KMS-11 (cell line): ENCODE data around the gene CYP2C9.

Experiments
- H2AFZ ChIP-seq: fragments of 200-600 bp; sonication (generic); 2 replicates; pipeline ENCODE4 v1.6.1; 2016; ENCODE audit warnings: antibody characterized with exemption, mixed run types, low read depth
- H3K27ac ChIP-seq: fragments of 200-600 bp; sonication (generic); 2 replicates; pipeline ENCODE4 v1.6.1; 2016; ENCODE audit warnings: mild to moderate bottlenecking, mixed run types
- H3K27me3 ChIP-seq: fragments of 200-600 bp; sonication (generic); 2 replicates; pipeline ENCODE4 v1.6.1; 2017; ENCODE audit warnings: mild to moderate bottlenecking, low read depth, mixed run types, moderate library complexity; ENCODE audit not compliant: insufficient read depth
- H3K36me3 ChIP-seq: fragments of 200-600 bp; sonication (generic); 2 replicates; pipeline ENCODE4 v1.6.1; 2017; ENCODE audit warnings: mild to moderate bottlenecking, mixed run types; ENCODE audit not compliant: insufficient read depth
- H3K4me1 ChIP-seq: fragments of 200-600 bp; sonication (generic); 2 replicates; pipeline ENCODE4 v1.6.1; 2016; ENCODE audit warnings: mild to moderate bottlenecking, low read depth, mixed run types; ENCODE audit not compliant: poor library complexity, severe bottlenecking
- H3K4me2 ChIP-seq: fragments of 200-600 bp; sonication (generic); 2 replicates; pipeline ENCODE4 v1.7.0; 2016; ENCODE audit warnings: mild to moderate bottlenecking, mixed run types
- H3K4me3 ChIP-seq: fragments of 200-600 bp; sonication (generic); IDR thresholded peaks from 2 replicates; pipeline ENCODE4 v1.6.1; 2017; ENCODE audit warnings: low read depth, low read length, mixed read lengths; ENCODE audit not compliant: insufficient read depth
- H3K79me2 ChIP-seq: fragments of 200-600 bp; sonication (generic); 2 replicates; pipeline ENCODE4 v1.6.1; 2016; ENCODE audit warnings: low read depth, mixed run types; ENCODE audit not compliant: insufficient read depth
- H3K9ac ChIP-seq: fragments of 200-600 bp; sonication (generic); 2 replicates; pipeline ENCODE4 v1.6.1; 2016; ENCODE audit warnings: mild to moderate bottlenecking, mixed run types
- H4K20me1 ChIP-seq: fragments of 200-600 bp; sonication (generic); 2 replicates; pipeline ENCODE4 v1.6.1; 2016; ENCODE audit warnings: mild to moderate bottlenecking, mixed run types; ENCODE audit not compliant: insufficient read depth
- CTCF ChIP-seq: fragments of 200-600 bp; sonication (generic); conservative IDR thresholded peaks from 2 replicates; pipeline ENCODE4 v1.6.1; 2017; ENCODE audit warnings: low read depth, mild to moderate bottlenecking, antibody characterized with exemption, low read length, moderate library complexity, mixed read lengths

Gene CYP2C9

DNA sequence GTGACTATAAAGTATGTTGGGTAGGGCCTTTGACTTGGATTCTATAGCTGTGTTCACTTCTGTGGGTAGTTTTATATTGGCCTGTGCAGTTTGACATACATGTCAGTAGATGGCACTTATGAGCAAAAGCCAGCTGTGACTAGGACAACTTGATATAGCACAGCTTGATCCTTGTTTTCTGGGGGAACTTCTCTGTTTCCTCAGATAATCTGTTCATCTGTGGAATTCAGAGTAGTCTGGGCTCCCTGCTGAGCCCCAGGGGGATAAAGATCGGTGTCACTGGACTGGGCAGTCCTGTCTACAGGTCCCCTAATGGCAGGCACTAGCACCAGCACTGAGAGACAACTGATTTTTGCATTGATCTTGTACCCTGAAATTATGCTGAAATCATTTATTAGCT lies 25.4 kb downstream of the CYP2C9 start:
- Histone ChIP-seq H3K4me2 (no peak overlapping the region), H3K27me3 (no peaks in the 10 kb centered on the region), H4K20me1 (no peaks in the 10 kb centered on the region), H2AFZ (no peak overlapping the region), H3K9ac (no peak overlapping the region), H3K4me1 (no peaks in the 10 kb centered on the region), H3K36me3 (no peaks in the 10 kb centered on the region), H3K27ac (no peak overlapping the region), H3K79me2 (no peaks in the 10 kb centered on the region), H3K4me3 (no peak overlapping the region)
- peak; percentile 82 for TF ChIP-seq CTCF

- Histone ChIP-seq H3K36me3 (no peaks in the 10 kb centered on the region), H4K20me1 (no peaks in the 10 kb centered on the region), H2AFZ (no peak overlapping the region), H3K9ac (no peak overlapping the region), H3K4me3 (no peak overlapping the region), H3K27me3 (no peaks in the 10 kb centered on the region), H3K4me1 (no peaks in the 10 kb centered on the region), H3K27ac (no peak overlapping the region), H3K79me2 (no peaks in the 10 kb centered on the region), H3K4me2 (no peak overlapping the region)
- TF ChIP-seq CTCF, result no peak
Observed at GRCh38 chr10:94983555-94983954, 45.1 kb downstream of the CYP2C9 start.

GRCh38 chr10:94989192-94989591 lies 50.7 kb downstream of the CYP2C9 start:
- Histone ChIP-seq H3K36me3 (no peaks in the 10 kb centered on the region), H3K4me1 (no peaks in the 10 kb centered on the region), H3K9ac (no peak overlapping the region), H2AFZ (no peak overlapping the region), H3K27ac (no peak overlapping the region), H4K20me1 (no peaks in the 10 kb centered on the region), H3K27me3 (no peaks in the 10 kb centered on the region), H3K4me2 (no peak overlapping the region), H3K79me2 (no peaks in the 10 kb centered on the region), H3K4me3 (no peak overlapping the region)
- no peak for TF ChIP-seq CTCF

DNA sequence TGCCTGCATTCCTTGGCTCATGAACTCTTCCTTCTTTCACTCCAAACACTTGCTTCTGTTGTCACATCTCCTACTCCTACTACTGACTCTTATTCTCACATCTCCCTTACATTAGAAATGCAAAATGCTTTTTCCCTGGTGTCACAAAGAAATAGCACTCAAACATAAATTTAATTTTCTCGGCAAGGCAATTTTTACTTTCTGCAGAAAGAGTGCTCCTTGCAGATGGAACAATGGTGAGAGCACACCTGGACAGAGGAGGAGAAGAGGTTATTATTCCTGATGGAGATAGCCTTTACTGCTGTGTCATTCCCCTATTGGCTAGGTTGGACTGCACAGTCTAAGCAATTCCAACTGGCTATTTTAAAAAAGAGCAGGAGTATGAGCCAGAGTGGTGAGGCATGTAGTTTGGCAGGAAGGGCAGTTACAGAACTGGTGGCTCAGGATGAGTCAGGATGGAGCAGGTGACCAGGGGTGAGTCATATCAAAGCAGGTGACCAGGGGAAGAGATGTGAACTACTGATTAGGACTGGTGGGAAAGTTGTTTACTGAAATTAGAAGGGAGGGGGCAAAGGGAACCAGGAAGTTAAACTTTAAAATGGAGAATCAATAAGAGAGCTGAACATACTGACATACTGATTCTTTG lies 52.9 kb downstream of the CYP2C9 start:
- H2AFZ ChIP-seq, result no peak overlapping the region
- no peaks in the 10 kb centered on the region for H3K4me1 ChIP-seq
- TF ChIP-seq CTCF, result no peak
- no peak overlapping the region for H3K4me2 ChIP-seq
- no peaks in the 10 kb centered on the region for H3K36me3 ChIP-seq
- no peak overlapping the region for H3K27ac ChIP-seq
- no peak overlapping the region for H3K4me3 ChIP-seq
- no peaks in the 10 kb centered on the region for H3K27me3 ChIP-seq
- no peaks in the 10 kb centered on the region for H4K20me1 ChIP-seq
- H3K79me2 ChIP-seq, result no peaks in the 10 kb centered on the region
- no peak overlapping the region for H3K9ac ChIP-seq
